Measurements from ENCODE around the gene SLC6A4.

SLC6A4 gene

DNA sequence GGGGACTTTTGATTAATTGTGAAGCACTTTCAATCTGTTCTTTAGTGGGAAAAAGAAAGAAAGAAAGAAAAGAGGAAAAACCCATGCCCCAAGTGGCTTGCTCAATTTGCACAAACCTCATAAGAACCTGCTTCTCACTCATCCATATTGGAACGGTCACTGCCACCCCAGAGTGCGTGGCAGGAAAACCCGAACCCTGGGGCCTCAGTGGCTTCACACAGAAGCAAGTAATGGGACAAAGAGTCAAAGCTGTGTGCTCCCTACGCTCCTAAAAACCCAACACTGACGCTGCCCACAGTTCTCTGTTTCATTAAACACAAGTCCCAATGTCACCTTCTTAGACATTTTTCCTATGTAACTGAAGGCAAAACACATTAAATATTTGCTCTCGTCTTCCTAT lies 1.2 kb downstream of the SLC6A4 start:
- no peaks in the 10 kb centered on the region for H3K36me3 ChIP-seq (replicated peaks; ENCODE audit: insufficient read depth, low read length)
- H3K4me1 ChIP-seq (ENCODE audit: low read length): no peaks in the 10 kb centered on the region
- H3K27me3 ChIP-seq (replicated peaks; ENCODE audit: insufficient read depth, low read length): peaks cover 30% of the 10 kb centered on the region
- H3K4me2 ChIP-seq (ENCODE audit: low read depth, low read length): no peak overlapping the region
- no peaks in the 10 kb centered on the region for H3K9me3 ChIP-seq (replicated peaks; ENCODE audit: insufficient read depth, low read length)
- H3K27ac ChIP-seq (ENCODE audit: low read length): no peak overlapping the region
- H2AFZ ChIP-seq (ENCODE audit: low read length): no peak overlapping the region
- no peaks in the 10 kb centered on the region for H4K20me1 ChIP-seq (ENCODE audit: insufficient read depth, low read length)
- H3K9me2 ChIP-seq (replicated peaks; ENCODE audit: insufficient read depth, low read length): no peaks in the 10 kb centered on the region
- H3F3A ChIP-seq (ENCODE audit: insufficient read depth, low read length): no peaks in the 10 kb centered on the region
- no peak overlapping the region for H3K9ac ChIP-seq (ENCODE audit: low read length)
- no peak overlapping the region for H3K4me3 ChIP-seq (ENCODE audit: low read length)
- DNase-seq: no peak
- H3K79me2 ChIP-seq (ENCODE audit: low read length): no peaks in the 10 kb centered on the region
- TF ChIP-seq EZH2phosphoT487 (IDR thresholded peaks at IDR 0.05; ENCODE audit: low read length): no peak
- TF ChIP-seq, protein P1, sequence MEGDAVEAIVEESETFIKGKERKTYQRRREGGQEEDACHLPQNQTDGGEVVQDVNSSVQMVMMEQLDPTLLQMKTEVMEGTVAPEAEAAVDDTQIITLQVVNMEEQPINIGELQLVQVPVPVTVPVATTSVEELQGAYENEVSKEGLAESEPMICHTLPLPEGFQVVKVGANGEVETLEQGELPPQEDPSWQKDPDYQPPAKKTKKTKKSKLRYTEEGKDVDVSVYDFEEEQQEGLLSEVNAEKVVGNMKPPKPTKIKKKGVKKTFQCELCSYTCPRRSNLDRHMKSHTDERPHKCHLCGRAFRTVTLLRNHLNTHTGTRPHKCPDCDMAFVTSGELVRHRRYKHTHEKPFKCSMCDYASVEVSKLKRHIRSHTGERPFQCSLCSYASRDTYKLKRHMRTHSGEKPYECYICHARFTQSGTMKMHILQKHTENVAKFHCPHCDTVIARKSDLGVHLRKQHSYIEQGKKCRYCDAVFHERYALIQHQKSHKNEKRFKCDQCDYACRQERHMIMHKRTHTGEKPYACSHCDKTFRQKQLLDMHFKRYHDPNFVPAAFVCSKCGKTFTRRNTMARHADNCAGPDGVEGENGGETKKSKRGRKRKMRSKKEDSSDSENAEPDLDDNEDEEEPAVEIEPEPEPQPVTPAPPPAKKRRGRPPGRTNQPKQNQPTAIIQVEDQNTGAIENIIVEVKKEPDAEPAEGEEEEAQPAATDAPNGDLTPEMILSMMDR (IDR thresholded peaks at IDR 0.05; ENCODE audit: low read length): no peak
- TF ChIP-seq EZH2 (optimal IDR thresholded peaks at IDR 0.05; ENCODE audit: low read depth, low read length): no peak

DNA sequence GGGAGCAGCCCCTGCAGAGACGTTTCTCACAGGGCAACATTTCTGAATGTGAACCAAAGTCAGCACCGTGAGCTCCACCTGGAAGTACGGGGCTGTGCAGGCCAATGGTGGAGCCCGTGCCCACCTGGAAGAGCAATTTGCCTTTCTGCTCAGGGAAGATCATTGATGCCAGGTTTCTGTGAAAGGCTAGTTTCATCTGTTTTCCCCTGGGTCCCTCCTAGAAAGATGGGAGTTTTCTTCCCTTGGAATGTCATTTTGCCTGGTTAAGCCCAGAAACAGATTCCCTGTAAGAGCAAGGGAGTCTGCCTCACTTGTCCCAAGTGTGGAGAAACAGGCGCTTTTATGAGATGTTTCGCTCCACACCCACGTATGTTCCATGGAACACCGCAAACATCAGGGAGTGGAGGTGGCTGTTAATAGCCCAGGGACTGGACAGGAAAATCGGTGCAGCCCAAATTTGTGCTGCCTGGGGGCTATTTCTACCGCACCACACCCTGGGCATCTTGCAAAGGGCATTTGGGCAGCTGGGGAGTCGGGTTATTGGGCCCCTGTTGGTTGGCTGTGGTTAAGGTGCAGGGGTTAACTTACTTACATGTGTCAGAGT lies 2.6 kb downstream of the SLC6A4 start:
- no peaks in the 10 kb centered on the region for H3F3A ChIP-seq (ENCODE audit: insufficient read depth, low read length)
- no peak overlapping the region for H3K9ac ChIP-seq (ENCODE audit: low read length)
- H4K20me1 ChIP-seq (ENCODE audit: insufficient read depth, low read length): no peaks in the 10 kb centered on the region
- H2AFZ ChIP-seq (ENCODE audit: low read length): no peak overlapping the region
- H3K4me3 ChIP-seq (ENCODE audit: low read length): no peak overlapping the region
- H3K4me2 ChIP-seq (ENCODE audit: low read depth, low read length): no peak overlapping the region
- no peaks in the 10 kb centered on the region for H3K36me3 ChIP-seq (replicated peaks; ENCODE audit: insufficient read depth, low read length)
- H3K79me2 ChIP-seq (ENCODE audit: low read length): no peaks in the 10 kb centered on the region
- H3K4me1 ChIP-seq (ENCODE audit: low read length): no peaks in the 10 kb centered on the region
- peaks cover 30% of the 10 kb centered on the region for H3K27me3 ChIP-seq (replicated peaks; ENCODE audit: insufficient read depth, low read length)
- no peak overlapping the region for H3K27ac ChIP-seq (ENCODE audit: low read length)
- no peaks in the 10 kb centered on the region for H3K9me2 ChIP-seq (replicated peaks; ENCODE audit: insufficient read depth, low read length)
- no peak for DNase-seq
- TF ChIP-seq EZH2 (optimal IDR thresholded peaks at IDR 0.05; ENCODE audit: low read depth, low read length): no peak
- TF ChIP-seq, protein P1 (IDR thresholded peaks at IDR 0.05; ENCODE audit: low read length): no peak
- no peak for TF ChIP-seq EZH2phosphoT487 (IDR thresholded peaks at IDR 0.05; ENCODE audit: low read length)
- no peaks in the 10 kb centered on the region for H3K9me3 ChIP-seq (replicated peaks; ENCODE audit: insufficient read depth, low read length)

DNA sequence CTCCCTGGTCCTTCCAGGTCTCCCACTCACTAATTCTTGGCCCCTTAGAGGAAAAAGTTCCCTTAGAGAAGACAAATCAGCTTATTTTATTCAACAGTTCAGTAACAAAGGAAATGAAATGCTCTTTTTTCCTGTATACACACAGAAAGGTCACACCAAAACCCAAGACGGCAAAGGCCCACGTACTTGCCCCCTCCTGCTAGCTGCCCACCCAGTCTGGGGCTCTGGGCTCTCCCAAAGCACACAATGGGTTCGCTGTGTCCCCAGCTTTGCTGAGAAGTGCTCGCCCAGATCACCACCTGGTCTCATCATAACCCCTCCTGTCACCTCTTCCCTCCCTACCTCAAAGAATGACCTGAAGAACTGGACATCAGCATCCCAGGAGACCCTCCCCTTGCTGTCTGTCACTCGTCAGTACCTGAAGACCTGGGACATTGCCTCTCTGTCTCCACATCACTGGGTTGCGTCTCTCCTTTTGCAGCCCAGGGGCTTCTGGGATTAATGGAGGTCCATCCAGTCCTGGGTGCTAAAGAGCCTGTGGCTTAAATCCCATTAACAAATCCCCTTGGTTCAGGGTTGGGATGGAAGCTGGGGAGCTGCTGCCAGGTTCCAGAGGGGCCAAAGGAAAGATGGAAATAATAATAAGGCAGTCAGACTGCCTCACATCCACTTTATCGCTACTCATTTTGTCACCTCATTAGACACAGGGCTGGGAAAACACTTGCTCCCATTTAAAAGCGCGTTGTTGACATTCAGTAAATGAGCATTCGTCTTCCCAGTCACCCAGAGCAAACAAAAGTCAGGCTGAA lies 3.3 kb downstream of the SLC6A4 start:
- Histone ChIP-seq H3K79me2 (ENCODE audit: low read length) (no peaks in the 10 kb centered on the region), H3K4me1 (ENCODE audit: low read length) (no peaks in the 10 kb centered on the region), H3K27me3 (replicated peaks; ENCODE audit: insufficient read depth, low read length) (peaks cover 30% of the 10 kb centered on the region), H3F3A (ENCODE audit: insufficient read depth, low read length) (no peaks in the 10 kb centered on the region), H3K4me3 (ENCODE audit: low read length) (no peak overlapping the region), H4K20me1 (ENCODE audit: insufficient read depth, low read length) (no peaks in the 10 kb centered on the region), H3K36me3 (replicated peaks; ENCODE audit: insufficient read depth, low read length) (no peaks in the 10 kb centered on the region), H2AFZ (ENCODE audit: low read length) (no peak overlapping the region), H3K9me2 (replicated peaks; ENCODE audit: insufficient read depth, low read length) (no peaks in the 10 kb centered on the region), H3K27ac (ENCODE audit: low read length) (no peak overlapping the region), H3K9ac (ENCODE audit: low read length) (no peak overlapping the region), H3K9me3 (replicated peaks; ENCODE audit: insufficient read depth, low read length) (no peaks in the 10 kb centered on the region), H3K4me2 (ENCODE audit: low read depth, low read length) (no peak overlapping the region)
- TF ChIP-seq, protein P1 (IDR thresholded peaks at IDR 0.05; ENCODE audit: low read length): no peak
- no peak for TF ChIP-seq EZH2phosphoT487 (IDR thresholded peaks at IDR 0.05; ENCODE audit: low read length)
- TF ChIP-seq EZH2 (optimal IDR thresholded peaks at IDR 0.05; ENCODE audit: low read depth, low read length): no peak
- DNase-seq: no peak

Data from MM.1S (cell line).